Activated naive CD8-positive, alpha-beta T cell treated with anti-CD3 and anti-CD28 coated beads, Interleukin-2, amount 50 U/mL, for 24 hours (primary cell): ENCODE data around the gene CYP27B1.
"Not testable (repeated sequence)": the region's sequence is repeated elsewhere in the genome, so short reads cannot be mapped to it uniquely, and the experiment has no call there.

Experiments used
- ATAC-seq: fragments of 150-1000 bp; cut with Tn5 transposase; one replicate; pipeline ENCODE4 v1.10.0; 2021
- DNase-seq: peaks from one replicate; pipeline ENCODE4 v3.0.0; 2021
- H3K27ac Mint-ChIP-seq: one replicate; pipeline ENCODE4 v1.8.0; 2021; ENCODE audit warnings: mild to moderate bottlenecking, mixed read lengths
- H3K27me3 Mint-ChIP-seq: one replicate; pipeline ENCODE4 v1.8.0; 2021; ENCODE audit warnings: mixed read lengths
- H3K36me3 Mint-ChIP-seq: one replicate; pipeline ENCODE4 v1.8.0; 2021; ENCODE audit warnings: low read depth, mixed read lengths
- H3K4me1 Mint-ChIP-seq: one replicate; pipeline ENCODE4 v1.8.0; 2021; ENCODE audit warnings: mixed read lengths
- H3K4me3 Mint-ChIP-seq: one replicate; pipeline ENCODE4 v1.8.0; 2021; ENCODE audit warnings: mild to moderate bottlenecking, moderate library complexity, mixed read lengths
- H3K9me3 Mint-ChIP-seq: one replicate; pipeline ENCODE4 v1.8.0; 2021; ENCODE audit warnings: mixed read lengths

Gene CYP27B1

GRCh38 chr12:57722716-57723629, 43.9 kb downstream of the CYP27B1 start:
- no peaks in the 10 kb centered on the region for H3K9me3 Mint-ChIP-seq

GRCh38 chr12:57721846-57722608, 44.9 kb downstream of the CYP27B1 start:
- H3K9me3 Mint-ChIP-seq, H3K27me3 Mint-ChIP-seq, H3K4me3 Mint-ChIP-seq, ATAC-seq, DNase-seq, H3K4me1 Mint-ChIP-seq, H3K27ac Mint-ChIP-seq: not testable (repeated sequence)
- H3K36me3 Mint-ChIP-seq, result peaks cover 20% of the 10 kb centered on the region

More at GRCh38 chr12:57722716-57723629, 43.9 kb downstream of the CYP27B1 start:
- H3K27me3 Mint-ChIP-seq, result no peaks in the 10 kb centered on the region
- no peak overlapping the region for H3K4me3 Mint-ChIP-seq
- no peak overlapping the region for H3K27ac Mint-ChIP-seq
- H3K4me1 Mint-ChIP-seq, result no peaks in the 10 kb centered on the region
- DNase-seq (no peak), ATAC-seq (no peak)
- H3K36me3 Mint-ChIP-seq, result peaks cover 18% of the 10 kb centered on the region

- H3K4me3 Mint-ChIP-seq, result no peak overlapping the region
- H3K27me3 Mint-ChIP-seq, result no peaks in the 10 kb centered on the region
- H3K27ac Mint-ChIP-seq, result no peak overlapping the region
- DNase-seq (no peak), ATAC-seq (no peak)
- H3K4me1 Mint-ChIP-seq, result no peaks in the 10 kb centered on the region
- H3K36me3 Mint-ChIP-seq, result peaks cover 19% of the 10 kb centered on the region
- H3K9me3 Mint-ChIP-seq, result no peaks in the 10 kb centered on the region
These were observed 46.0 kb downstream of the CYP27B1 start for GRCh38 chr12:57720606-57721595.

- no peaks in the 10 kb centered on the region for H3K4me1 Mint-ChIP-seq
- no peak overlapping the region for H3K27ac Mint-ChIP-seq
- H3K4me3 Mint-ChIP-seq, result no peak overlapping the region
- no peaks in the 10 kb centered on the region for H3K9me3 Mint-ChIP-seq
- ATAC-seq, result no peak
- no peak for DNase-seq
- H3K36me3 Mint-ChIP-seq, result peaks cover 19% of the 10 kb centered on the region
- H3K27me3 Mint-ChIP-seq, result no peaks in the 10 kb centered on the region
These were observed 46.9 kb downstream of the CYP27B1 start for GRCh38 chr12:57719777-57720605.

GRCh38 chr12:57718641-57719528, 48.0 kb downstream of the CYP27B1 start:
- H3K36me3 Mint-ChIP-seq, result peaks cover 19% of the 10 kb centered on the region
- no peak overlapping the region for H3K27ac Mint-ChIP-seq
- H3K4me1 Mint-ChIP-seq, result no peaks in the 10 kb centered on the region
- H3K9me3 Mint-ChIP-seq, result no peaks in the 10 kb centered on the region
- DNase-seq, result no peak
- ATAC-seq, result no peak
- no peaks in the 10 kb centered on the region for H3K27me3 Mint-ChIP-seq
- H3K4me3 Mint-ChIP-seq, result no peak overlapping the region

- Mint-ChIP-seq H3K36me3 (peaks cover 19% of the 10 kb centered on the region), H3K27me3 (no peaks in the 10 kb centered on the region), H3K27ac (no peak overlapping the region), H3K9me3 (no peaks in the 10 kb centered on the region), H3K4me3 (no peak overlapping the region), H3K4me1 (no peaks in the 10 kb centered on the region)
- DNase-seq (no peak), ATAC-seq (no peak)
These were observed 48.8 kb downstream of the CYP27B1 start for GRCh38 chr12:57717846-57718640.

GRCh38 chr12:57717131-57717530, 49.7 kb downstream of the CYP27B1 start:
- no peaks in the 10 kb centered on the region for H3K9me3 Mint-ChIP-seq
- H3K27ac Mint-ChIP-seq, result no peak overlapping the region
- no peaks in the 10 kb centered on the region for H3K4me1 Mint-ChIP-seq
- H3K27me3 Mint-ChIP-seq, result no peaks in the 10 kb centered on the region
- peaks cover 20% of the 10 kb centered on the region for H3K36me3 Mint-ChIP-seq
- no peak overlapping the region for H3K4me3 Mint-ChIP-seq
- DNase-seq (no peak), ATAC-seq (no peak)

GRCh38 chr12:57716305-57716704, 50.6 kb downstream of the CYP27B1 start:
- H3K4me1 Mint-ChIP-seq, result no peaks in the 10 kb centered on the region
- peaks cover 26% of the 10 kb centered on the region for H3K36me3 Mint-ChIP-seq
- H3K27ac Mint-ChIP-seq, result no peak overlapping the region
- DNase-seq, result no peak
- H3K9me3 Mint-ChIP-seq, result no peaks in the 10 kb centered on the region
- H3K4me3 Mint-ChIP-seq, result no peak overlapping the region
- H3K27me3 Mint-ChIP-seq, result no peaks in the 10 kb centered on the region
- ATAC-seq, result no peak

GRCh38 chr12:57715786-57716185, 51.1 kb downstream of the CYP27B1 start:
- ATAC-seq (no peak), DNase-seq (no peak)
- Mint-ChIP-seq H3K9me3 (no peaks in the 10 kb centered on the region), H3K36me3 (peaks cover 27% of the 10 kb centered on the region), H3K4me1 (no peaks in the 10 kb centered on the region), H3K27ac (no peak overlapping the region), H3K27me3 (no peaks in the 10 kb centered on the region), H3K4me3 (no peak overlapping the region)

- H3K9me3 Mint-ChIP-seq, H3K27me3 Mint-ChIP-seq, DNase-seq, H3K4me1 Mint-ChIP-seq, ATAC-seq, H3K4me3 Mint-ChIP-seq, H3K27ac Mint-ChIP-seq: not testable (repeated sequence)
- peaks cover 30% of the 10 kb centered on the region for H3K36me3 Mint-ChIP-seq
These were observed 51.7 kb downstream of the CYP27B1 start for GRCh38 chr12:57715036-57715748.

GRCh38 chr12:57713209-57713608, 53.7 kb downstream of the CYP27B1 start:
- H3K36me3 Mint-ChIP-seq, result peaks cover 22% of the 10 kb centered on the region
- no peaks in the 10 kb centered on the region for H3K9me3 Mint-ChIP-seq
- H3K27me3 Mint-ChIP-seq, result no peaks in the 10 kb centered on the region
- H3K27ac Mint-ChIP-seq, result no peak overlapping the region
- no peak for DNase-seq
- H3K4me1 Mint-ChIP-seq, result no peaks in the 10 kb centered on the region
- no peak for ATAC-seq
- H3K4me3 Mint-ChIP-seq, result no peak overlapping the region

GRCh38 chr12:57712701-57713100, 54.2 kb downstream of the CYP27B1 start:
- DNase-seq, result no peak
- Mint-ChIP-seq H3K9me3 (no peaks in the 10 kb centered on the region), H3K27ac (no peak overlapping the region), H3K36me3 (peaks cover 17% of the 10 kb centered on the region), H3K4me1 (no peaks in the 10 kb centered on the region), H3K27me3 (no peaks in the 10 kb centered on the region), H3K4me3 (no peak overlapping the region)
- no peak for ATAC-seq
